ENCODE results near the gene TARDBP.
"Not testable (repeated sequence)": the region's sequence is repeated elsewhere in the genome, so short reads cannot be mapped to it uniquely, and the experiment has no call there.

TARDBP gene

GRCh38 chr1:11041048-11041447 is 28.6 kb downstream of the TARDBP start:
- in situ Hi-C loops (cut with HindIII; ENCODE audit: low sequenced_read_pairs): no loop called here

- in situ Hi-C loops (cut with HindIII; ENCODE audit: low sequenced_read_pairs): no loop called here
Observed at GRCh38 chr1:11042065-11042464, 29.6 kb downstream of the TARDBP start.

DNA sequence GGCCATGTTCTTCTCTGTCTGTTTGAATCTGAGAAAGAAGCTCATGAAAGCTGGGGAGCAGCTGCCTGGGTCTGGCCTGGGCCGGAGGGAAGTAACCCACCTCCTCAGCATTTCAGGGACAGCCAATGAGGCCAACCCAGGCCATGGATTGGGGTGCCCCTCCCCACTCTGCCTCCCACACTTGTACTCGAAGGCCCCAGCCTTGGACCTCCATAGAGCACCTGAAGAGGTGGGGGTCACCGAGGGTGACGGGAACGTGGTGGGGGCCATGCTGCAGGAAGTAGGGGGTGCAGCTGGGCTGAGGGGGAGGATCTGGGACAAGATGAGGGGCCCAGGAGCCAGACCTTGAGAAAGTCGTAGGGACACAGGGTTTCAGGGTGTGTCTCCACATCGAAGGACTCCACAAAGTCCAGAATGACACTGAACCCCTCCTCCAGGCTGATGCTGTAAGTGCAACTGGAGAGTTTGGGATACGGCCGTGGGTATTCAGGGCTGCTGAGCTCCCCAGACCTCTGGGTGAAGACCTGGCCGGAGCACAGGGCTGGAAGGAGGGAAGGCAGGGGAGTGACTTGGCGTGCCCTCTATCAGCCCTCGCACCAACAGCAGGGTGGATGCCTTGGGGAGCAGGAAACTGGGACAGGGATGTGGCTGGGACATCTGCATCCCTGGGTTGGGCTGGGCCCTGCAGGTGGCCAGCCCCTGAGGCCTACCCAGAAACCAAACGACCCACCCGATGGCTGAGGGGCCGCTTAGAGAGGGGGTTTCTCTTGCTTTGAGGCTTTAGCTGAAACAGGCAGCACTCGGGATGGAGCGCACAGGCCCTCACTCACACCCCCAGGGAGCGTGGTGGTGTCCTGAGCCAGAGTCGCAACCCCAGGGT is 30.8 kb downstream of the TARDBP start:
- in situ Hi-C loops (cut with HindIII; ENCODE audit: low sequenced_read_pairs): no loop called here

DNA sequence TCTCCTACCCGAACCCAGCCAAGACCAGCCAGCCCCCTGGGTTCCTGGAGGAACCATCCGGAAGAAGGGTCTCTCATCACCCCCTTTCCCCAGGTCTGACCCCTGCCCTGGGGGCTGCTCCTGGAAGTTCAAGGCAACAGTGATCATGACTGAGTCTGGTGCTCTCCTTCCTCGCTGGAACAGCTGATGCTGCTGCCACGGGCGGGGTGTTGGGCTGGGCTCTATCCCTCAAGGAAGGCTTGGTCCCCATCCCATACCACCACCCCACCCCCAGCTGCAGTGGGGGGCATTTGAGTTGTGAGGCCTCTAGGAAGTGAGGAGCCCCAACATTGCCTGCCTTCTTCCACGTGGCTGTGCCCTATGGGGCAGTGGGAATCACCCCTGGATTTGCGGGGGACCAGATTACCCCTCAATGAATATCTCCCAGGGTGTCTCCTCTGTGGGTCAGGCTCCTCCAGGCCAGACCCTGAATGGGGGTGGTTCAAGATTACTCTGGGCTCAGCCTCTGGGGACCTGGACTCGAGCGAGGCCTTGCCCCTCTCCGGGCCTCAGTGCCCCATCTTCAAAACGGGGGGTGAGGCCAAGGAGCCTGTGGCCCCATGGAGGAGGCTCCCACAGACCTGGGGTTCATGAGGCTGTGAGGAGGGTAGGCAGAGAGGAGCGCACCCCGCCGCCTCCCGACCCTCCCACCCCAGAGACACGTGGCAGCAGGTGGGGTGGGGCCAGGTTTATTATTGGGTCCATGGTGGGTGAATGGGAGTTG is 31.8 kb downstream of the TARDBP start:
- in situ Hi-C loops (cut with HindIII; ENCODE audit: low sequenced_read_pairs): no loop called here

DNA sequence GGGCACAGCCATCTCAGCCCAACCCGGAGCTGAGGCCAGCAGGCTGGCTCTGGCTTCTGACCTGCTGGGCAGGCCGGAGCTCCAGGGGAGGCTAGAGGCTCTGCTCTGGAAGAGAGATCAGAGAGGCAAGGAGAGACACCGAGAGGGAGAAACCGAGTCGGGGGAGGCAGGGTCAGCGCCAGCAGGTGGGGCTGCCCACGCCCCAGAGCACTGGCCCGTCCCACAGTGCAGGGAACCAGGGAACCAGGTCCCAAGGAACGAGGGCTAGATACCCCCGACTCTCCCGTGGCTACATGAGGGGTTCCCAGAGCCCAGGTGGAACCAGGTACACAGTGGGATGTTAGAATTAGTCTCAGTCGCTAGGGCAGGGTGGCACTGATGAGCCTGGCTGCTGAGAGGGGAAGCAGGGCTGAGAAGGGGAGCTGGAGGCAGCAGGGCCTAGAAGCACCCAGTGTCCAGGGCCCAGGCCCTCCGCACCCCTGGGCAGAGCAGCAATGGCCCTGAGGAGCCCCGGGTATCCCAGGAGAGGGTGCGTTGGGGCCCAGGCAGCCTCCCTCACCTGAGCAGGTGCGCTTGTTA is 32.5 kb downstream of the TARDBP start:
- in situ Hi-C loops (cut with HindIII; ENCODE audit: low sequenced_read_pairs): no loop called here

DNA sequence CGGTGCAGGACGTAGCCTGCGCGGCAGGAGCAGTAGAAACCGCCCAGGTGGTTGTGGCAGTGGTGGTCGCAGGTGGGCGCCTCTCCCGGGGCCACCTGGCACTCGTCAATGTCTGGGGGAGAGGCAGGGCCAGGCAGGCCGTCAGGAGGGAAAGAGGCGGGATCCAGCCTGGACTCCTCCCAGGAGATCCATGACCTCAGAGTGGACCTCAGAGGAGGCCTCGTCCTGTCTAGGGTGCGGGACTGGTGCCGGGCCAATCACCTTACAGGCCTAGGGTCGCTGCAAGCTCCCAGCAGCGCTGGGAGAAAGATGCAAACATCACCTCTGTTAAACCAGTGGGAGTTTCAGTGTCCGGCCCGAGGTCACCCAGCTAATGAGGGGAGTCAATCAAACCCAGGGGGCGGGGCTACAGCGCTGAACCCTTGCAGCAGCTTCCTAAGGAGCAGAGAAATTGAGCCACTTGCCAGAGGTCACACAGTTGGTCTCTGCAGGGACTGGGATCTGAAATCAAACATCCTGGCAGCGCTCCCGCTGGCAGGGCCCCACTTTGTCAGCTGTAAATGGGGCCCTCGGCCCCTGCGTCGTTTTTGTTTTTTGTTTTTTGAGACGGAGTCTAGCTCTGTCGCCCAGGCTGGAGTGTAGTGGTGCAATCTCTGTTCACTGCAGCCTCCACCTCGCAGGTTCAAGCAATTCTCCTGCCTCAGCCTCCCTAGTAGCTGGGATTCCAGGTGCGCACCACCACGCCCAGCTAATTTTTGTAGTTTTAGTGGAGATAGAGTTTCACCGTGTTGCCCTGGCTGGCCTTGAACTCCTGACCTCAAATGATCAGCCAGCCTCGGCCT is 33.2 kb downstream of the TARDBP start:
- in situ Hi-C loops (cut with HindIII; ENCODE audit: low sequenced_read_pairs): no loop called here

GRCh38 chr1:11046270-11046566 is 33.8 kb downstream of the TARDBP start:
- in situ Hi-C loops (cut with HindIII; ENCODE audit: low sequenced_read_pairs): no loop called here

DNA sequence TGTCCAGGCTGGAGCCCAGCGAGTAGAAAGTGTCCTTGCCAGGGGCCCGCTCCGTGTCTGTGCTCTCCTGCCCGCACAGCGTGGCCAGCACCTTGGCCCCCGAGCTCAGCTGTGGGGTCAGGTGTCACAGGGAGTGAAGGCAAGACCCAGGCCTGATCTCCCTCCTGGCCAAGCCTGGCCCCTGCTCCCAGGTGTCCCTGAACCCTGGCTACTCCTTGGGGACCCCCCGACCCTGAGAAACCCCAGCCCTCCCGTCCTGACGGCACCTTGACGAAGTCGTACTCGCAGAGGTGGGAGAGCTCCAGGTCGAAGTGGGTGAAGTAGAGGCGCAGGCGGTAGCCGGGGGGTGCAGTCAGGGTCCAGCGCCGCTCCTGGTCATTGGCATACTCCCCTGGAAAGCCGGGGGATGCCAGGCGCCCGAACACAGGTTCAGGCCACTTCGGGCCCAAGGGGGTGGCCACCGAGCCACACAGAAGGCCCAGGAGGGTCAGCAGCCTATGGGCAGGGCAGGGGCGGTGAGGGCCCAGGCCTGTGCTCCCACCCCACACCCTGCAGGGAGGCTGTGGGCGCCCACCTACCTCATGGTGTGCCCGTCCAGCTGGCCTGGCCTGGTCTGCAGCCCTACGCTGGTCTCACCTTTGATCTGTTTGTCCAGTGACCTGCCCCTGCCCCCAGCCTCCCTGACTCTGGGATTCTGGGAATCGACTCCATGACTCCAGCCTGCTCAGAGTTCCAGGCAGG is 34.3 kb downstream of the TARDBP start, which contains the start of gene MASP2:
TSS of gene MASP2 (minus strand) at position 615 of the 741 bp plus-strand sequence. CDS start at position 583, 32 bp downstream.
- in situ Hi-C loops (cut with HindIII; ENCODE audit: low sequenced_read_pairs): no loop called here

GRCh38 chr1:11051121-11051520 is 38.7 kb downstream of the TARDBP start:
- in situ Hi-C loops (cut with HindIII; ENCODE audit: low sequenced_read_pairs): not testable (repeated sequence)

DNA sequence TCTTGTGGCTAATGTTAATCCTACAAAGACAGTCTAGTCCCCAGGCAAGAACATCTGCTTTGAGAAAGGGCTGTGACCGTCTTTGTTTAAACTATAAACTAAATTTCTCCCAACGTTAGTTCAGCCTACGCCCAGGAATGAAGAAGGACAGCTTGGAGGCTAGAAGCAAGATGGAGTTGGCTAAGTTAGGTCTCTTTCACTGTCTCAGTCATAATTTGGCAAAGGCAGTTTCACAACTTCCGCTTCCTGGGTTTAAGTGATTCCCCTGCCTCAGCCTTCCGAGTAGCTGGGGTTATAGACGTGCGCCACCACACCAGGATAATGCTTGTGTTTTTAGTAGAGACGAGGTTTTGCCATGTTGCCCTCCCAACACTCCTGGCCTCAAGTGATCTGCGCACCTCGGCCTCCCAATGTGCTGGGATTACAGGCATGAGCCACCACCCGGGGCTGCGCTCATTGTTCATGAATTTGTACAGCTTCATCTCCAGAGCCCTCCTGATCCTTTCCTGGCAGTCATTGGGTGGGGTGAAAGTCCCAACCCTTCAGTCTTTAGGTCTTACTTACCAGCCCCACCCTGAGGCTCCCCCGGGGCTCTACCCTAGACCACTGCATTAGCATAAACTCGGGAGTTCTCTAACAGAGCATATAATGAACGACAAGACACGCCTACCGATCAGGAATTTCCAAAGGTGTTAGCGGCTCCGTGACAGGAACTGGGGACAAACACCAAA is 39.5 kb downstream of the TARDBP start:
- in situ Hi-C loops (cut with HindIII; ENCODE audit: low sequenced_read_pairs): no loop called here

GRCh38 chr1:11052839-11053757 is 40.6 kb downstream of the TARDBP start:
- in situ Hi-C loops (cut with HindIII; ENCODE audit: low sequenced_read_pairs): no loop called here

- in situ Hi-C loops (cut with HindIII; ENCODE audit: low sequenced_read_pairs): no loop called here
Observed at GRCh38 chr1:11053758-11054137, 41.3 kb downstream of the TARDBP start.

- in situ Hi-C loops (cut with HindIII; ENCODE audit: low sequenced_read_pairs): no loop called here
Observed at GRCh38 chr1:11054181-11054580, 41.7 kb downstream of the TARDBP start.

DNA sequence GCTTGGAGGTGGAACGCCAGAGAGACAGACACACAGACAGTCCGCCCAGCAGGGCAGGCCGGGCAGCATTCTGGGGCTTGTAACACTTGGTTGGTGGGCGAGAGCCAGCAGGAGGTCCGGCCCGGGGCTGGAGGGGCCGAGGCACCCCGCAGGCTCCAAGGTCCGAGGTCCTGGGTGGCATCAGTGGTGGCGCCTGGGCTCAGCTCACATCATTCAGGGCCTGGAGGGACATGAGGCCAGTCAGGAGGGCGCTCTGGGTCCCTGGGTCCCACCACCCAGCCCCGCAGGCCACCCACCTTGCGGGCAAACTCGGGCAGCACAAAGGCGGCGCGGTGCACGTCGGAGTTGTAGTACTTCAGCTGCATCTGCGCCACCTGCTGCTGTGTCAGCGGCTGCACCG is 42.2 kb downstream of the TARDBP start:
- in situ Hi-C loops (cut with HindIII; ENCODE audit: low sequenced_read_pairs): no loop called here

- in situ Hi-C loops (cut with HindIII; ENCODE audit: low sequenced_read_pairs): no loop called here
Observed at GRCh38 chr1:11055676-11056075, 43.2 kb downstream of the TARDBP start.

DNA sequence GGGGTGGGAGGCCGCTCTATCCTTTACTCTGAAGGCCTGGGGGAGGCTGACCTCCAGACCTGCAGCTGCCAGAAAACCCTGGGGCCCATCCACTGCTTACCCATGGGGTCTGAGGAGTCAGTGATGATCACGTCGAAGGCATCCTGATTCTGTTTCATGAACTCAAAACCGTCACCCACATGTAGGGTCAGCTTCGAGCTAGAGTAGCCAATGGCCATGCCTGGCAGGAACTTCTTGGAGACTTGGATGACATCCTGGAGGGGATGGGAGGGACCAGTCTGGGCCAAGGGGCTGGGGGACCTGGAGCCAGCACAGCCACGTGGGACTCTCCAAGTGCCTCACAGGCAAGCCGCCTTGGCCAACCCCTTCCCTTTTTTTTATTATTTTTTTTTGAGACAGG is 44.0 kb downstream of the TARDBP start:
- in situ Hi-C loops (cut with HindIII; ENCODE audit: low sequenced_read_pairs): no loop called here

- in situ Hi-C loops (cut with HindIII; ENCODE audit: low sequenced_read_pairs): no loop called here
Observed at GRCh38 chr1:11057477-11057876, 45.0 kb downstream of the TARDBP start.

- in situ Hi-C loops (cut with HindIII; ENCODE audit: low sequenced_read_pairs): no loop called here
Observed at GRCh38 chr1:11058026-11058425, 45.6 kb downstream of the TARDBP start.

Measured in endothelial cell of hepatic sinusoid (primary cell).